GM23248 (cell line): ENCODE data around the gene GCNT1.

ENCODE experiments used
- EZH2 ChIP-seq: fragments of 200-600 bp; sonication (generic); IDR thresholded peaks from 2 replicates; pipeline ENCODE4 v1.6.1; 2018; ENCODE audit warnings: antibody characterized with exemption, mild to moderate bottlenecking; ENCODE audit not compliant: insufficient read depth, poor library complexity, severe bottlenecking
- EZH2phosphoT487 ChIP-seq: fragments of 200-600 bp; sonication (generic); IDR thresholded peaks from 2 replicates; pipeline ENCODE4 v1.6.1; 2018; ENCODE audit warnings: antibody characterized with exemption, moderate library complexity, mild to moderate bottlenecking, low read depth; ENCODE audit not compliant: insufficient read depth

DNA sequence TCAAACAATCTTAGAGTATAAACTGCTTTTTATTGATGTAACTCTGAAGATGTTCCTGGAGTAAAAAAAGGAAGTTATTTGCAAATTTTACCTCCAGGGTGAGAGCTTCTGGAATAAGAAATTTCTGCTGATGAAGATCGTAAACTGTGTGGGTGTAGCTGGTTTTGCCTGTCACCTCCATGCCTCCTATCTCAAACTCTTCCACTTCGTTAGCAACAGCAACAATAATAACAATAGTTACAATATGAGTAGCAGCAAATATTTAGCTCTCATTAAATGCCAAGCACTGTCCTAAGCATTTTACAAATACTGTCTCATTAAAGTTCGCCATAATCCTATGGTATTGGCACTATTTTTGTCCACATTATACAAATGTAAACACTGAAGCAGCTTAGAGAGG, 57.9 kb downstream of the GCNT1 start:
- TF ChIP-seq EZH2 (no peak), EZH2phosphoT487 (no peak)
